Loucy (cell line): ENCODE results near the gene RPS6KA2.

Source experiments
- H2AFZ ChIP-seq: fragments of 200-600 bp; sonication (generic); 2 replicates; pipeline ENCODE4 v1.6.0; 2016; ENCODE audit warnings: antibody characterized with exemption, mild to moderate bottlenecking, low read length, moderate library complexity
- H3F3A ChIP-seq: fragments of 200-600 bp; 2 replicates; pipeline ENCODE4 v1.6.0; 2016; ENCODE audit warnings: antibody characterized with exemption, low read depth, mild to moderate bottlenecking
- H3K27me3 ChIP-seq: fragments of 200-600 bp; sonication (generic); 2 replicates; pipeline ENCODE4 v1.6.1; 2014; ENCODE audit warnings: low read length, mild to moderate bottlenecking; ENCODE audit not compliant: insufficient read depth, poor library complexity, severe bottlenecking
- H3K36me3 ChIP-seq: fragments of 200-600 bp; sonication (generic); 2 replicates; pipeline ENCODE4 v1.6.1; 2016; ENCODE audit warnings: low read length; ENCODE audit not compliant: insufficient read depth
- H3K4me1 ChIP-seq: fragments of 200-600 bp; sonication (generic); 2 replicates; pipeline ENCODE4 v1.5.1; 2014; ENCODE audit warnings: low read length, mild to moderate bottlenecking; ENCODE audit not compliant: insufficient read depth, poor library complexity, severe bottlenecking
- H3K4me2 ChIP-seq: fragments of 200-600 bp; sonication (generic); 2 replicates; pipeline ENCODE4 v1.6.0; 2014; ENCODE audit warnings: antibody characterized with exemption, low read length, low read depth, mild to moderate bottlenecking; ENCODE audit not compliant: poor library complexity, severe bottlenecking
- H3K4me3 ChIP-seq: fragments of 200-600 bp; sonication (generic); 2 replicates; pipeline ENCODE4 v1.5.1; 2014; ENCODE audit warnings: low read length, mild to moderate bottlenecking, mixed read lengths; ENCODE audit not compliant: poor library complexity, severe bottlenecking
- H3K79me2 ChIP-seq: fragments of 200-600 bp; sonication (generic); 2 replicates; pipeline ENCODE4 v1.6.1; 2014; ENCODE audit warnings: low read length; ENCODE audit not compliant: insufficient read depth
- H3K9ac ChIP-seq: fragments of 200-600 bp; sonication (generic); 2 replicates; pipeline ENCODE4 v1.6.0; 2014; ENCODE audit warnings: mild to moderate bottlenecking, low read depth, low read length, moderate library complexity; ENCODE audit not compliant: poor library complexity, severe bottlenecking
- H3K9me2 ChIP-seq: fragments of 200-600 bp; sonication (generic); replicated peaks from 2 replicates; pipeline ENCODE4 v1.6.1; 2016; ENCODE audit warnings: low read depth, low read length, mixed read lengths
- H3K9me3 ChIP-seq: fragments of 200-600 bp; sonication (generic); 2 replicates; pipeline ENCODE4 v1.6.1; 2014; ENCODE audit warnings: mild to moderate bottlenecking, antibody characterized with exemption, low read length, low read depth; ENCODE audit not compliant: insufficient read depth
- H4K20me1 ChIP-seq: fragments of 200-600 bp; sonication (generic); 2 replicates; pipeline ENCODE4 v1.6.0; 2014; ENCODE audit warnings: antibody characterized with exemption, low read length, mild to moderate bottlenecking; ENCODE audit not compliant: insufficient read depth, poor library complexity, severe bottlenecking
- CTCF ChIP-seq: fragments of 200-600 bp; sonication (generic); conservative IDR thresholded peaks from 2 replicates; pipeline ENCODE4 v1.5.1; 2014; ENCODE audit warnings: mild to moderate bottlenecking, antibody characterized with exemption, low read length
- EZH2phosphoT487 ChIP-seq: fragments of 200-600 bp; IDR thresholded peaks from 2 replicates; pipeline ENCODE4 v1.6.1; 2018; ENCODE audit warnings: antibody characterized with exemption, mild to moderate bottlenecking, moderate library complexity, borderline replicate concordance

The RPS6KA2 gene

DNA sequence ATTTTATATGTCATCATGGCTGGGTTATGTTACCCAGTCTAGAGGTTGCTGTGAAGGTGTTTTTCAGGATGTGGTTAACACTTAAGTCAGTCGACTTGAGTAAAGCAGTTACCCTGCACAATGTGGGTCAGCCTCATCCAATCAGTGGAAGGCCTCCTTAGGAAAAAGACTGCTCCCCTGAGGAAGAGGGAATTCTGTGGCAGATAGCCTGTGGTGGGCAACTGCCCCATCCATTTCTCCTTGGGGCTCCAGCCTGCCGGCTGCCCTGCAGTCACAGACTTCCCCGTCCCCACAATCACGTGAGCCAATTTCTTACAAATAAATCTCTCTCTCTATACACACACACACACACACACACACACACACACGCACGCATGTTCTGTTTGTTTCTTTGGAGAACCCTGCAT is 209.8 kb downstream of the RPS6KA2 start:
- Histone ChIP-seq H4K20me1 (no peaks in the 10 kb centered on the region), H3K9me2 (no peaks in the 10 kb centered on the region; the same call in 1 of the 2 replicates), H3K4me1 (peaks cover 84% of the 10 kb centered on the region), H3K9me3 (no peaks in the 10 kb centered on the region), H3K9ac (peak overlapping the region; percentile 61), H3K79me2 (no peaks in the 10 kb centered on the region), H3K27me3 (no peaks in the 10 kb centered on the region), H3K4me2 (peak overlapping the region; percentile 55), H3F3A (peaks cover 12% of the 10 kb centered on the region; the same call in 1 of the 2 replicates), H2AFZ (no peak overlapping the region), H3K36me3 (no peaks in the 10 kb centered on the region), H3K4me3 (peak overlapping the region; percentile 32)
- TF ChIP-seq EZH2phosphoT487: no peak
- TF ChIP-seq CTCF: no peak

GRCh38 chr6:166415833-166416347 is 211.2 kb downstream of the RPS6KA2 start:
- peak overlapping the region; percentile 57 for H3K9ac ChIP-seq
- no peaks in the 10 kb centered on the region for H3K36me3 ChIP-seq
- no peak for TF ChIP-seq CTCF
- no peak for TF ChIP-seq EZH2phosphoT487
- peak overlapping the region; percentile 52 for H3K4me3 ChIP-seq
- H3K27me3 ChIP-seq: no peaks in the 10 kb centered on the region
- H3K9me2 ChIP-seq: no peaks in the 10 kb centered on the region; the same call in 1 of the 2 replicates
- H3K4me1 ChIP-seq: peaks cover 91% of the 10 kb centered on the region
- no peaks in the 10 kb centered on the region for H4K20me1 ChIP-seq
- H2AFZ ChIP-seq: no peak overlapping the region
- peak overlapping the region; percentile 72 for H3K4me2 ChIP-seq
- H3K79me2 ChIP-seq: no peaks in the 10 kb centered on the region
- peaks cover 12% of the 10 kb centered on the region; the same call in 1 of the 2 replicates for H3F3A ChIP-seq
- no peaks in the 10 kb centered on the region for H3K9me3 ChIP-seq

DNA sequence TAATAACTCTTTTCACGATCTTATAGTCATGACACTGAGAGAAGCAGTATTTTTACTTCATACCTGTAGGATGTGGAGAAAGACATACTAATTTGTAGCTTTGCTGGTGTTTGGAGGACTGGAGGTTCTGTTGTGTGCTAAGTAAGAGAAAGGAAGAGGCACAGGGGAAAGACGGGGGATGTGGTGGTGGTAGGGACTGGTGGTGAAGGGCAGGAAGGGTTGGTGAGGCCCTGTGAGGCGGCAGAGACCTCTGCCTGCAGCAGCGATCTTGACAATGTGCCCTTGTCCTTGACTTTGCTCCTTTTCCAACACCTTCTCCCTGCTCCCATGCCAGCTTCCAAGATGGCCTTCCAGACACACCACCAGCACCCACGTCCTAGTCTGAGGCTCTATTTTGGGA is 211.7 kb downstream of the RPS6KA2 start:
- TF ChIP-seq CTCF (no peak), EZH2phosphoT487 (no peak)
- Histone ChIP-seq H4K20me1 (no peaks in the 10 kb centered on the region), H3F3A (peaks cover 12% of the 10 kb centered on the region; the same call in 1 of the 2 replicates), H3K36me3 (no peaks in the 10 kb centered on the region), H2AFZ (peak overlapping the region; percentile 35), H3K4me2 (peak overlapping the region; percentile 72), H3K4me3 (peak overlapping the region; percentile 52), H3K4me1 (peaks cover 91% of the 10 kb centered on the region), H3K79me2 (no peaks in the 10 kb centered on the region), H3K9ac (peak overlapping the region; percentile 57), H3K9me3 (no peaks in the 10 kb centered on the region), H3K9me2 (no peaks in the 10 kb centered on the region; the same call in 1 of the 2 replicates), H3K27me3 (no peaks in the 10 kb centered on the region)
